HG03469 (cell line): ENCODE results near the gene CARD9.

ENCODE experiments used
- ATAC-seq: cut with Tn5 transposase; IDR thresholded peaks from one replicate; pipeline ENCODE4 v1.9.1; 2021; ENCODE audit warnings: mild to moderate bottlenecking, moderate library complexity, moderate number of reproducible peaks; ENCODE audit not compliant: unreplicated experiment

CARD9 gene

DNA sequence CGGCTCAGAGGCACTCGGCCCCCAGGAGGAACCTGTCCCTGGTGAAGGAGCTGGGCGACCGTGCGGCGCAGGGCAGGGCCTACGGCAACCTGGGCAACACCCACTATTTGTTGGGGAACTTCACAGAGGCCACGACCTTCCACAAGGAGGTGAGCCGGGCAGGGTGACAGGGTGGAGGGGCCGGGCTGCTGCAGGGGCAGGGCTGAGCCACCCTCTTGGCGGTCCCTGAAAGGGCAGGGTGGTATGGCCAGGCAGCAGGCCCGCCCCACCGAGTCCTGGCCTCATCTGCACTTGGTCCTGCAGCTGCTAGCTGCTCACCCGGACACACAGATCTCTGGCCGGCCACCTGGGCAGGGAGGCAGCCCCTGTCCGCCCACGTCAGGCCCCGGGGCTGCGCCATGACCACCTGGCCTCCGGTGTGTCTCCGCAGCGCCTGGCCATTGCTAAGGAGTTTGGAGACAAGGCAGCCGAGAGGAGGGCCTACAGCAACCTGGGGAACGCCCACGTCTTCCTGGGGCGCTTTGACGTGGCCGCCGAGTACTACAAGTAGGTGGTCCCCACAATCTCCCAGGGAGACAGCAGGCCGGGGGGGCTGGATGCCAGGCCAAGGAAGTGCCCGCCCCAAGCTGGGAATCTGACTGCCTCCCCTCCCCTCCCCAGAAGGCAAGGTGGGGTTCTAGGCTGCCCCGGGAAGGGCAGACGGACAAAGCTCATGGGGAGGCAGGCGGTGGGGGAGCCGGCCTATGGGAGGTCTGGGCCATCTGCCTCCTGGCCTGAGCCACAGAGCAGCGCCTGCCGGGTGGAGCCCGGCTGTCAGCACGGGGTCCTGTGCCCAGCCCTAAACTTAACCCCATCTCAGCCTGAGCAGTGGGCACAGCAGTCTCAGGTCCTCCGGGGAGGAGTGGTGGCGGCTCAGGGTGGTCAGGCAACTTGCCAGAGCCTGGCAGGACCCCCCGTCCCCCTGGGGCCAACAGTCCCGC lies 35.8 kb downstream of the CARD9 start:
- no peak for ATAC-seq

- no peak for ATAC-seq
These were observed 36.6 kb downstream of the CARD9 start for GRCh38 chr9:136336881-136337280.

DNA sequence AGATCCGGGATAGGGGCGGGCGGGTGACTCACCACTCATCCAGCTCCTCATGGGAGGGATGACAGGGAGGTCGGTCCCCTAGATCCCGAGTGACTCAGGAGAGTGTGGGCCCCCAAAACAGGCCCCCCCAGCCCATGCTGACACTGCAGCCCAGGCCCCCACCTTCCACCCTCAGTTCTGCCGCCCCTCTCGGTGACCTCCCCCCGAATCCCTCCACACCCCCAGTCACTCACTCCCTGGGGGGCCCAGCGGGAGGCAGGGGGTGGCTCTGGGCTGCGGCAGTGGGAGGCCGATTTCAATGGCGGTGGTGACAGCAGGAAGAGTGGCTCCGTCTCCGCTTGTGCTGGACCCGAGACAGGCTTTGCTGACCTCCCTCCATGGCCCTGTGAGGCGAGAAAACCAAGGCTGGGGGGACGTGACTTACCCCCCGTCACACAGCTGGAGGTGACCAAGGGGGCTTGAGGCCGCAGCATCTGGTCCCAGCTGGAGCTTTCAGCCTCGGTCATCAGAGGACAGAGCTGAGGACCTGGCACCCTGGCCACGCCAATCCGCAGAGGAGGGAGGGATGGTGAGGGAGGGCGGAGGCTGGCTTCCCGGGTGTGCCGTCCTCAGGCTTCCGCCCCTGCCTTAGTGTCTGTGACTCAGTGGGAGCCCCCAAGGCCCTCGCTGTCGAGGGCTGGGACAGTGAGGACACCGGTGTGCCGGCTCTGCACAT lies 37.2 kb downstream of the CARD9 start:
- no peak for ATAC-seq

GRCh38 chr9:136335296-136336155 lies 37.9 kb downstream of the CARD9 start:
- ATAC-seq: no peak

DNA sequence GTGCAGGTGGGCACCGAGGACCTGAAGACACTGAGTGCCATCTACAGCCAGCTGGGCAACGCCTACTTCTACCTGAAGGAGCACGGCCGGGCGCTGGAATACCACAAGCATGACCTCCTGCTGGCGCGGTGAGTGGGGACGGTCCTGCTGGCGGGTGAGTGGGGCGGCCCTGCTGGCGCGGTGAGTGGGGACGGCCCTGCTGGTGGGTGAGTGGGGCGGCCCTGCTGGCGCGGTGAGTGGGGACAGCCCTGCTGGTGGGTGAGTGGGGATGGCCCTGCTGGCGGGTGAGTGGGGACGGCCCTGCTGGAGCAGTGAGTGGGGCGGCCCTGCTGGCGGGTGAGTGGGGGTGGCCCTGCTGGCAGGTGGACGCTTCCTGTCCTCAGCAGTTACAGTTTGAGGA lies 38.9 kb downstream of the CARD9 start:
- ATAC-seq: no peak

GRCh38 chr9:136333486-136333885 lies 40.0 kb downstream of the CARD9 start:
- no peak for ATAC-seq

DNA sequence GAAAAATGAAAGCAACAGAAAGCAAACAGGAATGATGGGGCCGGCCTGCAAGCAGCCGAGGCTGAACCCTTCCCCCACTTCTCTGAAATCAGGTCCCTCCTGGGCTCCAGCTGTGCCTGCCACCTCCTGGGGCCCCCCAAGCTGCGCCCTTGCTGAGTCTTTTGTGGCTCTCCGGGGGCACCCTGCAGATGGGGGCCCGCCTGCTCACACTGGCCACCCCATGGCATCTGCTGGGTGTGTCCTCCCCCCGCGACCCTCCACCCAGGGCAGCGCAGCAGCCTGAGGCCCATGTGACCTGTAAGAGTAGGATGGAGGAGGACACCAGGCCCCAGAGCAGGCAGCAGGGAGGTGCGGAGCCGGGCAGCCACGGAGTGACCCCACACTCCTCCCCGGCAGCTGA lies 40.4 kb downstream of the CARD9 start:
- no peak for ATAC-seq

GRCh38 chr9:136332482-136332983 lies 40.9 kb downstream of the CARD9 start:
- ATAC-seq: no peak

GRCh38 chr9:136331556-136332481 lies 41.6 kb downstream of the CARD9 start:
- no peak for ATAC-seq

DNA sequence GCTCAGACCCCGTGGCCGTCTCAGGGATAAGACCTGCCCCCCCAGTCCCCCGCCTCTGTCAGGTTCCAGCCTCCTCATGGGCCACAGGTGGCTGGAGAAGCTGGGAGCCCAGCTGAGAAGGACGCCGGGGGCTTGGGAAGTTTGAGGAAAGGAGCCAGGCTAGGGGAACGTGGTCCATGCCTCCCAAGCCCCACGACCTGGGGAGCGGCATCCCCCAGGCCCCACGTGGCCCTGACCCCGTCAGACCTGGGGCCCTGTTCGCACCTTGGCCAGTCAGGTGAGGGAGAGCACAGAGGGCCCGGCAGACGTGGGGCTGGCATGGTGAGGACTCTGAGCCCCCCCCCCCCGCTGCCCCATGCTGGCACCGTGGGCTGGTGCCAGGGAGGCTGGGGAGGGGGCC lies 42.4 kb downstream of the CARD9 start:
- ATAC-seq: no peak

DNA sequence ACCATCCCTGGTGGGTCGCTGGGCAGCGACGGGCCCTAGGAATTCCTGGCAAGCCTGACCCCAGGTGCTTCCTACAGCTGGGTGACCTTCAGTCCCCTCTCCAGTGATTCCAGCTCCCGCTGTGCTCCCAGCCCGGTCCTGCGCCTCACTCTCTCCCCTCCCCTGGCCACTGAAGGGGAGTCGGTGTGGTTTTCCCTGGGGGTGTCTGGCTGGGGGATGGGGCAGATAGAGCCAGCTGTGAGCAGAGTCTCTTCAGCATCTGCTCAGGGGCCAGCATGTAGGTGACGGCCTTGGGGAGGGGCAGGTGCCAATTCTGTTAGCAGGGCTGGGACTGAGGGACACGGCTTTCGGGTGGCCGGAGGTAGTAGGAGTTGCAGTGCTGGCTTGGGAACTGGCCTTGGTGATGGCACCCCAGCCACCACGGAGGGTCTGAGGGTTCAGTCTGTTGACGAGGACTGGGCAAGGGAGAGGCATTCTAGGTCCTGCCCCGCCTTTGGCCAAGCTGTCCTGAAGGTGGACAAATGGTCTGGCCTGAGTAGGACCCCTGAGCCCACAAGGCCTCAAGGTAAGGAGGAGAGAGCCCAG lies 43.0 kb downstream of the CARD9 start:
- no peak for ATAC-seq

DNA sequence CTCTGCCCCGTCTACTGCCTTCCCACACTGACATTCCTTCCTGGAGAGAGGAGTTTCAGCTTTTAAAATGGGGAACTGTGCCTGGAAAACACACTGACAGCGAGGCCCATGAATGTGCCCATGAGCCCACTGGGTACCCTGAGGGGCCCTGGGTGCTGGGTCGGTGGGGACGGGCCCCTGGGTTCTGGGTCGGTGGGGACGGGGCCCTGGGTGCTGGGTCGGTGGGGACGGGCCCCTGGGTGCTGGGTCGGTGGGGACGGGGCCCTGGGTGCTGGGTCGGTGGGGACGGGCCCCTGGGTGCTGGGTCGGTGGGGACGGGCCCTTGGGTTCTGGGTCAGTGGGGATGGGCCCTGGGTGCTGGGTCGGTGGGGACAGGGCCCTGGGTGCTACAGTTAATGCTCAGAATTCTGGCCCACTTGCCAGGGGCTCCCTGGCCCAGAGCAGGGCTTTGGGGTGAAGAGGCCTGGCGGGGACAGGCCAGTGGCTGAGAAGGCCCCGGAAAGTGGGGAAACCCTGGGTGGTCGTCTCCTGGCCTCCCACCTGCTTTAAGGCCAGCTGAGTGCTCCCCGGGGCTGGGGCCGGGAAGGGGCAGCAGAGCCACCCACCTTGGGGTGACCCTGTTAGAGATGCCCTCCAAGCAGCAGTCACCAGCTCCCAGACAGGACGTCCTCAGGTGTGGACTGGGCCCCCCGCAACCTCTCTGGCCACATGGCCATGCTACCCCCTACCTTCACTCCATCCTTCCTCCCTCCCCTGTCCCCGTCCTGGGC lies 43.6 kb downstream of the CARD9 start:
- ATAC-seq: no peak

- ATAC-seq: no peak
These were observed 44.2 kb downstream of the CARD9 start for GRCh38 chr9:136329211-136329627.

GRCh38 chr9:136328622-136329041 lies 44.8 kb downstream of the CARD9 start:
- no peak for ATAC-seq

DNA sequence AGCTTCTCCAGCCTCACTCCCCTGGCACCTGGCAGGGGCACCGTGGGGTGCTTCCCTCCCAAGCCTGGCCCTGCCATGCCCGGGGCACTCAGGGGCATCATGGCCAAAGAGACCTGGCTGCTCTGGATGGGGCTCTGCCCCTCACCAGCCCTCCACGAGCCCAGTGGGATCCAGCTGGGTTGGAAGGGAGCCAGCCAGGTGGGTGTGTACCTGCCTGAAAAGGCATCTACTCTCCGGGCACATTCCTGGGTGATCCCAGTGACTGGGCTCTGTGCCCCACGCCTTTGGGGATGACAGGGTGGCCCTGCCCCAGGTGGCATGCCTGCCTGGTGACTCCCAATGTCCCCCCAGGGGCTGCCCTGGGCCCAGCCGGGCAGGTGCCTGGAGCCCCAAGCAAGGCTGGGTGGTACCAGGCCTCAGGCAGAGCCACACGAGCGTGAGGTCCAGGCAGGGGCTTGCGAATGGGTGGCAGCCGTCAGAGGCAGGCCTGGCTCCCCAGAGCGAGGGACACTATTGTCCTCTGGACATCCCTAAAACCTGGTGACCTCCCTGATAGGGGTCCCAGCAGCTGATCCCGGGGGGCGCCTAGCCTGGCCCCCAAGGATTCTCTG lies 45.4 kb downstream of the CARD9 start:
- ATAC-seq: no peak

DNA sequence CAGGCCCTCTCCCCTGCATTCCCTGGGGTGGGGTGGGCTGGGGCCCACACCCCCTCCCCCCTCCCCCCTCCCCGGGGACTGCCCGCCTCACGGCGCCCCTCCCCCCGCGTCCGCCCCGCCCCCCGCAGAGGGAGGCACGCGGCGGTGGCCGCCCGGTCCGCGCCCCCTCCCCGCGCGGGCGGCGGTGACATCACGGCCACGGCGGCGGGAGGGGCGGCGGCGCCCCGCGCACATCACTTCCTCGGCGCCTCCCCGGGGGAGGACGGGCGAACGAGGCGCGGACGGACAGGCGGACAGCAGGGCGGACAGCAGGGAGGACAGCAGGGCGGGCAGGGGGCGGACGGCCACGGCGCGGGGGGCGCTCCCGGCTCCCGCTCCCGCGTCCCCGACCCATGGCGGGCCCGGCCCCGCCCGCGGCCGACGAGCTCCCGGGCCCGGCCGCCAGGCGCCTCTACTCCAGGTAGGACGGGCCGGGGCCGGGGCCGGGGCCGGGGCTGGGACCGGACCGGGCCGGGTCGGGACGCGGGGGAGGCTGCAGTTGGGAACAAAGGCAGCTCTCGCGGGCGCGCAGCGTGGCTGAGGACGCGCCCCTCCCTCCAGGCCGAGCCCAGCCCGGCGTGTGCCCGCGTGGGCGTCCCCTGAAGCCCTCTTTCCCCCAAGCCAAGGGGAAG lies 46.0 kb downstream of the CARD9 start, which contains the start of gene GPSM1:
Gene GPSM1, plus strand, starts transcription at position 236 of the 671 bp plus-strand sequence. Its CDS starts 157 bp downstream, at position 393.
- no peak for ATAC-seq

GRCh38 chr9:136326761-136327303 lies 46.6 kb downstream of the CARD9 start:
- no peak for ATAC-seq
